MCF 10A (cell line): ENCODE measurements around the gene SCARB2. TPM values are rescaled to one million over a fixed set of nuclear protein-coding genes. Genes with fewer than 3 reads are reported as not detected.

Experiments used
- BruUV-seq: library from RNA; stranded (reverse); fragments of 400-500 nt; replicated peaks from 2 replicates; lab custom pipeline; 2021; lab: Mats Ljungman, UMichigan
- CTCF ChIA-PET: fragments of 300-600 bp; sonication (Branson Sonifier 250); formaldehyde crosslinking; extraction: SDS; loops from one replicate; lab custom pipeline; 2021; ENCODE audit warnings: antibody characterized with exemption, inconsistent platforms; lab: Yijun Ruan, JAX
- POLR2A ChIA-PET: fragments of 300-600, 350-650 bp; sonication (Branson Sonifier 250); formaldehyde crosslinking; extraction: SDS; loops from one replicate; lab custom pipeline; 2020; ENCODE audit warnings: antibody characterized with exemption, inconsistent platforms; lab: Yijun Ruan, JAX
- DNase-seq: peaks from one replicate; pipeline ENCODE4 v3.0.0-alpha.2; 2018; ENCODE audit not compliant: unreplicated experiment
- H3K27ac Mint-ChIP-seq: one replicate; pipeline ENCODE4 v1.8.0; 2022; ENCODE audit warnings: mild to moderate bottlenecking, low read depth, mixed read lengths; ENCODE audit not compliant: unreplicated experiment
- H3K27me3 Mint-ChIP-seq: one replicate; pipeline ENCODE4 v1.8.0; 2022; ENCODE audit warnings: mixed read lengths; ENCODE audit not compliant: insufficient read depth, unreplicated experiment
- H3K36me3 Mint-ChIP-seq: one replicate; pipeline ENCODE4 v1.8.0; 2022; ENCODE audit warnings: mild to moderate bottlenecking, moderate library complexity, mixed read lengths; ENCODE audit not compliant: insufficient read depth, unreplicated experiment
- H3K4me1 Mint-ChIP-seq: one replicate; pipeline ENCODE4 v1.8.0; 2022; ENCODE audit warnings: mixed read lengths; ENCODE audit not compliant: insufficient read depth, unreplicated experiment
- H3K4me3 Mint-ChIP-seq: one replicate; pipeline ENCODE4 v1.8.0; 2022; ENCODE audit warnings: mild to moderate bottlenecking, moderate library complexity, mixed read lengths; ENCODE audit not compliant: unreplicated experiment
- H3K9me3 Mint-ChIP-seq: one replicate; pipeline ENCODE4 v1.8.0; 2022; ENCODE audit warnings: mixed read lengths; ENCODE audit not compliant: unreplicated experiment
- intact Hi-C: fragments of 100-400 bp; cut with micrococcal nuclease; formaldehyde crosslinking; loops from 2 replicates; pipeline ENCODE4 v1.14.1; 2022
- total RNA-seq: library from RNA; stranded (reverse); gene quantifications from 2 replicates; pipeline ENCODE4 v1.2.3, GENCODE V29; 2022
- TF ChIP-seq, protein P1 (sequence below): fragments of 200-600 bp; IDR thresholded peaks from one replicate; pipeline ENCODE4 v1.8.0; 2022; ENCODE audit warnings: antibody characterized with exemption, mild to moderate bottlenecking; ENCODE audit not compliant: unreplicated experiment

The SCARB2 gene
- total RNA-seq, 1 experiment from 2014 or later, result 67.2 TPM

DNA sequence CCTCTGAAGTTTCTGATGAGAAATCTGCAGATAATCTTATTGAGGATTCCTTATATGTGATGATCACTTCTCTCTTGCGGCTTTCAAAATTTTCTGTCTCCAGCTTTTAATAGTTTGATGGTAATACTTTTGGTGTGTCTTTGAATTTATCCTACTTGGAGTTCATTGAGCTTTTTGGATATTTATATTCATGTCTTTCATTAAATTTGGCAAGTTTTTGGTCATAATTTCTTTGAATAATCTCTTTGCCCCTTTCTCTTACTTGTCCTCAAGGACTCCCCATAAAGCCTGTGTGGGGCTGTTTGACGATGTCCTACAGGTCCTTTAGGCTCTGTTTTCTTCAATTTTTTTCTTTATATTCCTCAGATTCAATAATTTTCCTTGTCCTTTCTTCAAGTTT, 26.6 kb upstream of the SCARB2 start:
- POLR2A ChIA-PET, result interaction anchor here (0.7 kb wide), 1 partner anchor 25 kb away, joined by 3 read pairs; no protein-coding TSS in a partner anchor
- H3K36me3 Mint-ChIP-seq, result no peaks in the 10 kb centered on the region
- DNase-seq, result no peak
- H3K27ac Mint-ChIP-seq, result no peak overlapping the region
- peaks cover 19% of the 10 kb centered on the region for H3K9me3 Mint-ChIP-seq
- no TSS peak for BruUV-seq
- intact Hi-C loops, result no loop called here
- H3K27me3 Mint-ChIP-seq, result no peaks in the 10 kb centered on the region
- peaks cover 14% of the 10 kb centered on the region for H3K4me1 Mint-ChIP-seq
- CTCF ChIA-PET, result interaction anchor here (0.9 to 2.3 kb wide), 2 partner anchors 11 to 60 kb away, joined by 5 to 6 read pairs; partner anchors contain the start of gene FAM47E
- H3K4me3 Mint-ChIP-seq, result no peak overlapping the region
- TF ChIP-seq, protein P1, sequence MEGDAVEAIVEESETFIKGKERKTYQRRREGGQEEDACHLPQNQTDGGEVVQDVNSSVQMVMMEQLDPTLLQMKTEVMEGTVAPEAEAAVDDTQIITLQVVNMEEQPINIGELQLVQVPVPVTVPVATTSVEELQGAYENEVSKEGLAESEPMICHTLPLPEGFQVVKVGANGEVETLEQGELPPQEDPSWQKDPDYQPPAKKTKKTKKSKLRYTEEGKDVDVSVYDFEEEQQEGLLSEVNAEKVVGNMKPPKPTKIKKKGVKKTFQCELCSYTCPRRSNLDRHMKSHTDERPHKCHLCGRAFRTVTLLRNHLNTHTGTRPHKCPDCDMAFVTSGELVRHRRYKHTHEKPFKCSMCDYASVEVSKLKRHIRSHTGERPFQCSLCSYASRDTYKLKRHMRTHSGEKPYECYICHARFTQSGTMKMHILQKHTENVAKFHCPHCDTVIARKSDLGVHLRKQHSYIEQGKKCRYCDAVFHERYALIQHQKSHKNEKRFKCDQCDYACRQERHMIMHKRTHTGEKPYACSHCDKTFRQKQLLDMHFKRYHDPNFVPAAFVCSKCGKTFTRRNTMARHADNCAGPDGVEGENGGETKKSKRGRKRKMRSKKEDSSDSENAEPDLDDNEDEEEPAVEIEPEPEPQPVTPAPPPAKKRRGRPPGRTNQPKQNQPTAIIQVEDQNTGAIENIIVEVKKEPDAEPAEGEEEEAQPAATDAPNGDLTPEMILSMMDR, result no peak

DNA sequence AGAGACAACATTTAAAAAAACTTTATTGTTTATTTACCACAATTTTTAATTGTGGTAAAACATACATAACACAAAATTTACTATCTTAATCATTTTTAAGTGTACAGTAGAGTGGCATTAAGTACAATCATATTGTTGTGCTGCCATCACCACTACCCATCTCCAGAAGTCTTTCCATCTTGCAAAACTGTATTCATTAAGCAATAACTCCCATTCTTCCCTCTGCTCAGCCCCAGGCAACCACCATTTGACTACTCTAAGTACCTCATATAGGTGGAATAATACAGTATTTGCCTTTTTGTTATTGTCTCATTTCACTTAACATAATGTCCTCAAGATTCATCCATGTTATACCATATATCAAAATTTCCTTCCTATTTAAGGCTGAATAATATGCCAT, 25.1 kb upstream of the SCARB2 start:
- no peak for DNase-seq
- BruUV-seq, result no TSS peak
- H3K27ac Mint-ChIP-seq, result no peak overlapping the region
- CTCF ChIA-PET, result interaction anchor here (0.7 kb wide), 1 partner anchor 12 kb away, joined by 4 read pairs; the partner anchor contains the start of gene FAM47E
- peaks cover 19% of the 10 kb centered on the region for H3K9me3 Mint-ChIP-seq
- intact Hi-C loops, result no loop called here
- POLR2A ChIA-PET, result no interaction called here
- peaks cover 19% of the 10 kb centered on the region for H3K4me1 Mint-ChIP-seq
- no peak overlapping the region for H3K4me3 Mint-ChIP-seq
- H3K36me3 Mint-ChIP-seq, result no peaks in the 10 kb centered on the region
- TF ChIP-seq, protein P1, result no peak
- no peaks in the 10 kb centered on the region for H3K27me3 Mint-ChIP-seq

DNA sequence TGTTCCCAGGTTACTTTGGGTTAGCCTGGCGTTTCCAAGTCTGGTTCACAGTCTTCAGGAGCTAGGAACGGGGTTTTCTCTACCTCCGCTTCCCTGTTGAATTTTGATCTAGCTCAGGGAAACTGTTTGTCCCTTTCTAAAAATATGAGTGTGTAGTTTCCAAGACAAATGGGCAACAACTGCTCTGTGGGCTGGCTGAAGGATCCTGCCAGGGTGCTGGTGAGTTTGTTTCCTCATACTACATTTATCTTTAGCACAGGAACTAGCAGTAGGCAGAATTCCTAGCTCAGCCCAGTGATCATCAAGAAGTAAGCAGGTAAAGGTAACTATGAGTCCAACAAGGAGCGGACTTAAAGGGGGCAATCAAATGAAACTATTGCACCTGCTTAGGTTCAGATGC, 24.6 kb upstream of the SCARB2 start:
- peaks cover 19% of the 10 kb centered on the region for H3K9me3 Mint-ChIP-seq
- H3K36me3 Mint-ChIP-seq, result no peaks in the 10 kb centered on the region
- CTCF ChIA-PET, result interaction anchor here (0.7 kb wide), 1 partner anchor 13 kb away, joined by 4 read pairs; the partner anchor contains the start of gene FAM47E
- H3K4me1 Mint-ChIP-seq, result peaks cover 23% of the 10 kb centered on the region
- no peaks in the 10 kb centered on the region for H3K27me3 Mint-ChIP-seq
- POLR2A ChIA-PET, result no interaction called here
- intact Hi-C loops, result no loop called here
- no TSS peak for BruUV-seq
- no peak overlapping the region for H3K4me3 Mint-ChIP-seq
- TF ChIP-seq, protein P1, result no peak
- no peak overlapping the region for H3K27ac Mint-ChIP-seq
- no peak for DNase-seq

DNA sequence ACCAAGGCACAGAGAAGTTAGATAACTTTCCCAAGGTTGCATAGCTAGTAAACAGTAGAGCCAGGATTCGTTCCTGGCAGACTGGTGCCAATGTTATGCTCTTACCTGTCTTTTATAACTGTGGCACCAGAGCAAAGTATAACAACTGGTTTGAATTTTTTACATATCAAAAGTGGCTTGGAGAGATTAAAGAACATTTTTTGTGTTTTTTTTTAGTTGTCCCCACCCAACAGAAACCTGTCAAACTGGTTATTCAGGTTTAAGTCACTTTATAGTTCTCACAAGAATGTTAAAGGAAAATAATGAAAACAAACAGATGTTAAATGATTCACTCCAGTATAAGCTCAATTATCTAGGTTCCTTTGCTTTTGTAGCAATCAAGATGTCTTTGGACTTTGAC, 22.3 kb upstream of the SCARB2 start:
- Mint-ChIP-seq H3K9me3 (peaks cover 17% of the 10 kb centered on the region), H3K27me3 (no peaks in the 10 kb centered on the region), H3K4me1 (peaks cover 39% of the 10 kb centered on the region), H3K36me3 (no peaks in the 10 kb centered on the region), H3K4me3 (no peak overlapping the region), H3K27ac (peak overlapping the region; percentile 9)
- ChIA-PET CTCF (interaction anchor here (1.0 to 1.6 kb wide), 2 partner anchors 15 to 56 kb away, joined by 3 to 5 read pairs; no protein-coding TSS in a partner anchor), POLR2A (interaction anchor here (0.7 to 7.8 kb wide), 6 partner anchors 10 to 87 kb away, joined by 4 to 69 read pairs (median 4); partner anchors contain the start of genes FAM47E, NUP54 and SCARB2)
- no peak for DNase-seq
- BruUV-seq, result no TSS peak
- TF ChIP-seq, protein P1, result no peak
- intact Hi-C loops, result no loop called here
